H9 (cell line): ENCODE data around the gene PATL1. TPM values are rescaled to one million over a fixed set of nuclear protein-coding genes. Genes with fewer than 3 reads are reported as not detected.

Experiments
- DNase-seq: peaks from one replicate; pipeline ENCODE4 v3.0.0-alpha.2; 2017
- H2AFZ ChIP-seq: one replicate; pipeline ENCODE4 v1.6.1; 2013; ENCODE audit warnings: mild to moderate bottlenecking, low read length, control low read depth, moderate library complexity
- H2AK5ac ChIP-seq: 2 replicates; pipeline ENCODE4 v1.6.1; 2013; ENCODE audit warnings: low read length, control low read depth, mixed read lengths; ENCODE audit not compliant: insufficient read length
- H2BK120ac ChIP-seq: one replicate; pipeline ENCODE4 v1.6.1; 2013; ENCODE audit warnings: low read depth, mild to moderate bottlenecking, low read length, control low read depth, inconsistent platforms; ENCODE audit not compliant: poor library complexity, severe bottlenecking
- H2BK12ac ChIP-seq: 2 replicates; pipeline ENCODE4 v1.6.1; 2013; ENCODE audit warnings: low read length, control low read depth, mixed read lengths, low read depth; ENCODE audit not compliant: insufficient read length
- H2BK15ac ChIP-seq: 2 replicates; pipeline ENCODE4 v1.6.1; 2013; ENCODE audit warnings: low read depth, low read length, control low read depth
- H2BK20ac ChIP-seq: one replicate; pipeline ENCODE4 v1.6.1; 2013; ENCODE audit warnings: low read depth, mild to moderate bottlenecking, low read length, control low read depth, inconsistent platforms; ENCODE audit not compliant: poor library complexity, severe bottlenecking
- H2BK5ac ChIP-seq: 2 replicates; pipeline ENCODE4 v1.6.1; 2013; ENCODE audit warnings: low read length, control low read depth, mixed read lengths; ENCODE audit not compliant: insufficient read length
- H3K14ac ChIP-seq: 2 replicates; pipeline ENCODE4 v1.6.1; 2013; ENCODE audit warnings: low read length, control low read depth; ENCODE audit not compliant: insufficient read depth
- H3K18ac ChIP-seq: 2 replicates; pipeline ENCODE4 v1.6.1; 2013; ENCODE audit warnings: low read depth, mild to moderate bottlenecking, mixed read lengths, low read length, control low read depth; ENCODE audit not compliant: insufficient read length
- H3K23ac ChIP-seq: 2 replicates; pipeline ENCODE4 v1.6.1; 2013; ENCODE audit warnings: low read length, control low read depth, mixed read lengths, low read depth; ENCODE audit not compliant: insufficient read length
- H3K23me2 ChIP-seq: 2 replicates; pipeline ENCODE4 v1.6.1; 2013; ENCODE audit warnings: low read depth, mild to moderate bottlenecking, mixed read lengths, low read length, control low read depth; ENCODE audit not compliant: insufficient read length, poor library complexity, severe bottlenecking
- H3K27ac ChIP-seq: 2 replicates; pipeline ENCODE4 v1.5.1; 2013; ENCODE audit warnings: low read length, control low read depth, mixed read lengths, low read depth; ENCODE audit not compliant: insufficient read length
- H3K27me3 ChIP-seq: 2 replicates; pipeline ENCODE4 v1.6.1; 2013; ENCODE audit warnings: low read length, control low read depth, inconsistent platforms; ENCODE audit not compliant: insufficient read depth
- H3K4ac ChIP-seq: 2 replicates; pipeline ENCODE4 v1.6.1; 2013; ENCODE audit warnings: low read depth, mild to moderate bottlenecking, control low read depth, inconsistent platforms, low read length, moderate library complexity
- H3K4me1 ChIP-seq: 2 replicates; pipeline ENCODE4 v1.6.1; 2013; ENCODE audit warnings: low read length, control low read depth, inconsistent platforms; ENCODE audit not compliant: insufficient read depth
- H3K4me2 ChIP-seq: 2 replicates; pipeline ENCODE4 v1.6.1; 2013; ENCODE audit warnings: low read length, control low read depth, mixed read lengths; ENCODE audit not compliant: insufficient read length, insufficient read depth
- H3K56ac ChIP-seq: 2 replicates; pipeline ENCODE4 v1.6.1; 2013; ENCODE audit warnings: low read depth, mild to moderate bottlenecking, mixed read lengths, low read length, control low read depth; ENCODE audit not compliant: insufficient read length
- H3K79me1 ChIP-seq: 2 replicates; pipeline ENCODE4 v1.6.1; 2013; ENCODE audit warnings: low read depth, mild to moderate bottlenecking, moderate library complexity, low read length, control low read depth, inconsistent platforms; ENCODE audit not compliant: insufficient read depth, poor library complexity, severe bottlenecking
- H3K79me2 ChIP-seq: 2 replicates; pipeline ENCODE4 v1.6.1; 2013; ENCODE audit warnings: low read length, control low read depth, inconsistent platforms; ENCODE audit not compliant: insufficient read depth
- H3K9ac ChIP-seq: 2 replicates; pipeline ENCODE4 v1.6.1; 2013; ENCODE audit warnings: low read length, control low read depth, mixed read lengths; ENCODE audit not compliant: insufficient read length; ENCODE audit errors: extremely low read depth
- H3K9me3 ChIP-seq: one replicate; pipeline ENCODE4 v1.6.1; 2013; ENCODE audit warnings: low read depth, low read length, inconsistent platforms; ENCODE audit not compliant: control insufficient read depth
- H3T11ph ChIP-seq: one replicate; pipeline ENCODE4 v1.6.1; 2013; ENCODE audit warnings: mild to moderate bottlenecking, low read length, control low read depth, inconsistent platforms
- H4K20me1 ChIP-seq: one replicate; pipeline ENCODE4 v1.6.1; 2013; ENCODE audit not compliant: control insufficient read depth, insufficient read length, insufficient read depth
- H4K5ac ChIP-seq: 2 replicates; pipeline ENCODE4 v1.6.1; 2013; ENCODE audit warnings: low read depth, mild to moderate bottlenecking, mixed read lengths, low read length, control low read depth; ENCODE audit not compliant: insufficient read length
- H4K8ac ChIP-seq: replicated peaks from 2 replicates; pipeline ENCODE4 v1.6.1; 2013; ENCODE audit warnings: low read length, control low read depth, mixed read lengths, low read depth; ENCODE audit not compliant: insufficient read length
- H4K91ac ChIP-seq: 2 replicates; pipeline ENCODE4 v1.6.1; 2013; ENCODE audit warnings: low read depth, mild to moderate bottlenecking, moderate library complexity, mixed read lengths, low read length, control low read depth; ENCODE audit not compliant: insufficient read length
- H3K27ac Mint-ChIP-seq, 3 experiments: 2 replicates in 2 of 3; 3 replicates in 1 of 3; pipeline ENCODE4 v1.8.0; 2020 to 2021; ENCODE audit warnings: mixed read lengths in 3 of 3, mild to moderate bottlenecking in 1 of 3, moderate library complexity in 1 of 3
- H3K27me3 Mint-ChIP-seq: 2 replicates; pipeline ENCODE4 v1.8.0; 2021; ENCODE audit warnings: low read depth, mild to moderate bottlenecking, moderate library complexity, mixed read lengths
- H3K36me3 Mint-ChIP-seq, 3 experiments: 2 replicates in 2 of 3; 3 replicates in 1 of 3; pipeline ENCODE4 v1.8.0; 2020 to 2021; ENCODE audit warnings: low read depth in 3 of 3, mixed read lengths in 3 of 3; ENCODE audit not compliant: insufficient read depth in 1 of 3
- H3K4me1 Mint-ChIP-seq, 2 experiments: 2 replicates each; pipeline ENCODE4 v1.8.0; 2020; ENCODE audit warnings: mixed read lengths in 2 of 2
- H3K4me3 Mint-ChIP-seq, 2 experiments: 2 replicates in 1 of 2; 3 replicates in 1 of 2; pipeline ENCODE4 v1.8.0; 2020 to 2021; ENCODE audit warnings: mild to moderate bottlenecking in 2 of 2, mixed read lengths in 2 of 2, moderate library complexity in 1 of 2
- H3K9me3 Mint-ChIP-seq, 2 experiments: 2 replicates in 1 of 2; 3 replicates in 1 of 2; pipeline ENCODE4 v1.8.0; 2020; ENCODE audit warnings: mild to moderate bottlenecking in 2 of 2, mixed read lengths in 2 of 2, moderate library complexity in 1 of 2
- WGBS: extraction: QIAGEN DNeasy Blood & Tissue Kit; methylation state at CpG from one replicate; pipeline ENCODE4 v1.1.7; 2013; ENCODE audit warnings: missing lambda C conversion rate, low lambda C conversion rate, mixed read lengths; ENCODE audit not compliant: insufficient read length; ENCODE audit errors: extremely low coverage; 5-methylcytosine and 5-hydroxymethylcytosine counted together
- total RNA-seq: library from RNA; stranded (reverse); gene quantifications from 2 replicates; pipeline ENCODE4 v1.2.1, GENCODE V29; 2021
- TF ChIP-seq, protein P1 (sequence below): fragments of 200-600 bp; sonication (generic); conservative IDR thresholded peaks from 3 replicates; pipeline ENCODE4 v1.8.0; 2021; ENCODE audit warnings: antibody characterized with exemption, mild to moderate bottlenecking

Gene PATL1
- total RNA-seq, 1 experiment from 2014 or later, result 31.4 TPM

- H3K9me3 Mint-ChIP-seq, result no peaks in the 10 kb centered on the region
- Histone ChIP-seq H2AK5ac (no peak overlapping the region), H3K56ac (no peak overlapping the region), H3K4me1 (no peaks in the 10 kb centered on the region), H3K9me3 (no peaks in the 10 kb centered on the region), H2AFZ (no peak overlapping the region), H3T11ph (no peak overlapping the region), H2BK5ac (no peak overlapping the region), H4K5ac (no peak overlapping the region), H3K79me2 (no peaks in the 10 kb centered on the region), H3K27ac (no peak overlapping the region), H3K4ac (no peak overlapping the region), H4K8ac (no peak overlapping the region), H3K4me2 (no peak overlapping the region), H3K14ac (no peak overlapping the region), H2BK120ac (no peak overlapping the region), H2BK15ac (no peak overlapping the region), H3K27me3 (no peaks in the 10 kb centered on the region), H3K79me1 (no peaks in the 10 kb centered on the region), H4K91ac (no peak overlapping the region), H3K9ac (no peak overlapping the region), H4K20me1 (no peaks in the 10 kb centered on the region), H3K23me2 (no peaks in the 10 kb centered on the region), H2BK12ac (no peak overlapping the region), H3K18ac (no peak overlapping the region), H3K23ac (no peak overlapping the region), H2BK20ac (no peak overlapping the region)
- TF ChIP-seq, protein P1, sequence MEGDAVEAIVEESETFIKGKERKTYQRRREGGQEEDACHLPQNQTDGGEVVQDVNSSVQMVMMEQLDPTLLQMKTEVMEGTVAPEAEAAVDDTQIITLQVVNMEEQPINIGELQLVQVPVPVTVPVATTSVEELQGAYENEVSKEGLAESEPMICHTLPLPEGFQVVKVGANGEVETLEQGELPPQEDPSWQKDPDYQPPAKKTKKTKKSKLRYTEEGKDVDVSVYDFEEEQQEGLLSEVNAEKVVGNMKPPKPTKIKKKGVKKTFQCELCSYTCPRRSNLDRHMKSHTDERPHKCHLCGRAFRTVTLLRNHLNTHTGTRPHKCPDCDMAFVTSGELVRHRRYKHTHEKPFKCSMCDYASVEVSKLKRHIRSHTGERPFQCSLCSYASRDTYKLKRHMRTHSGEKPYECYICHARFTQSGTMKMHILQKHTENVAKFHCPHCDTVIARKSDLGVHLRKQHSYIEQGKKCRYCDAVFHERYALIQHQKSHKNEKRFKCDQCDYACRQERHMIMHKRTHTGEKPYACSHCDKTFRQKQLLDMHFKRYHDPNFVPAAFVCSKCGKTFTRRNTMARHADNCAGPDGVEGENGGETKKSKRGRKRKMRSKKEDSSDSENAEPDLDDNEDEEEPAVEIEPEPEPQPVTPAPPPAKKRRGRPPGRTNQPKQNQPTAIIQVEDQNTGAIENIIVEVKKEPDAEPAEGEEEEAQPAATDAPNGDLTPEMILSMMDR, result no peak
- no peak overlapping the region for H3K4me3 Mint-ChIP-seq
- H3K27ac Mint-ChIP-seq, result no peak overlapping the region
- H3K4me1 Mint-ChIP-seq, result no peaks in the 10 kb centered on the region
- no peaks in the 10 kb centered on the region for H3K27me3 Mint-ChIP-seq
- DNase-seq, result no peak
- WGBS, result no CpG with 5 or more reads among the region's 4 CpGs
- peaks cover 25 to 77% (median 73%) of the 10 kb centered on the region in 3 experiments; a peak in 6 of 7 replicates for H3K36me3 Mint-ChIP-seq
Observed at GRCh38 chr11:59601788-59602187, 67.0 kb downstream of the PATL1 start.
